HEK293 (cell line): ENCODE data around the gene TIMM10.

Source experiments
- CTCF ChIA-PET: fragments of 350-600 bp; formaldehyde crosslinking; extraction: SDS; loops from one replicate; lab custom pipeline; 2021; ENCODE audit warnings: antibody characterized with exemption; lab: Yijun Ruan, JAX
- POLR2A ChIA-PET: fragments of 300-600 bp; formaldehyde crosslinking; extraction: SDS; loops from one replicate; lab custom pipeline; 2020; ENCODE audit warnings: antibody characterized with exemption, inconsistent platforms; lab: Yijun Ruan, JAX
- H3K27ac ChIP-seq: fragments of 200-500 bp; sonication (Bioruptor generic); 2 replicates; pipeline ENCODE4 v1.5.1; 2014; ENCODE audit warnings: low read depth, low read length, control low read depth, inconsistent platforms; ENCODE audit errors: extremely low read depth
- H3K36me3 ChIP-seq, 2 experiments: fragments of 200-500 bp in 1 of 2; sonication (Bioruptor generic) in 1 of 2; 1 replicate in 1 of 2; 2 replicates in 1 of 2; pipeline ENCODE4 v1.5.1; 2014 to 2017; ENCODE audit warnings: inconsistent platforms in 2 of 2, low read length in 2 of 2; ENCODE audit not compliant: control insufficient read depth in 2 of 2, insufficient read depth in 1 of 2
- H3K4me1 ChIP-seq: fragments of 200-500 bp; sonication (Bioruptor generic); 2 replicates; pipeline ENCODE4 v1.5.1; 2014; ENCODE audit warnings: mild to moderate bottlenecking, low read length, inconsistent platforms; ENCODE audit not compliant: control insufficient read depth, insufficient read depth
- H3K4me3 ChIP-seq: 2 replicates; pipeline ENCODE4 v1.5.1; 2011; ENCODE audit warnings: low read depth, mild to moderate bottlenecking, control low read depth, low read length, moderate library complexity
- H3K9me3 ChIP-seq: fragments of 200-500 bp; sonication (Bioruptor generic); 2 replicates; pipeline ENCODE4 v1.5.1; 2014; ENCODE audit warnings: low read depth, low read length, inconsistent platforms; ENCODE audit not compliant: control insufficient read depth, insufficient read depth
- BCL11B ChIP-seq: fragments of 450-650 bp; formaldehyde crosslinking; IDR thresholded peaks from 2 replicates; pipeline ENCODE4 v1.5.1; 2016; ENCODE audit warnings: low read depth, missing biosample characterization, missing genetic modification characterization
- EGR2 ChIP-seq: fragments of 450-650 bp; formaldehyde crosslinking; IDR thresholded peaks from 2 replicates; pipeline ENCODE4 v1.5.1; 2016; ENCODE audit warnings: low read depth, missing biosample characterization, missing genetic modification characterization
- HOXD13 ChIP-seq: sonication (generic); formaldehyde crosslinking; IDR thresholded peaks from 2 replicates; pipeline ENCODE4 v1.8.0; 2022; ENCODE audit warnings: missing genetic modification reagents, borderline replicate concordance
- INSM2 ChIP-seq: fragments of 450-650 bp; formaldehyde crosslinking; IDR thresholded peaks from 2 replicates; pipeline ENCODE4 v1.5.1; 2016; ENCODE audit warnings: missing biosample characterization, missing genetic modification characterization
- MZF1 ChIP-seq: fragments of 450-650 bp; formaldehyde crosslinking; IDR thresholded peaks from 2 replicates; pipeline ENCODE4 v1.5.1; 2017; ENCODE audit warnings: missing biosample characterization, missing genetic modification characterization, borderline replicate concordance
- ZBTB6 ChIP-seq: fragments of 450-650 bp; formaldehyde crosslinking; IDR thresholded peaks from 2 replicates; pipeline ENCODE4 v1.5.1; 2017; ENCODE audit warnings: missing biosample characterization, missing genetic modification characterization
- ZNF132 ChIP-seq: fragments of 450-650 bp; formaldehyde crosslinking; IDR thresholded peaks from 2 replicates; pipeline ENCODE4 v1.5.1; 2017; ENCODE audit warnings: missing biosample characterization, missing genetic modification characterization, borderline replicate concordance
- ZNF138 ChIP-seq: fragments of 450-650 bp; formaldehyde crosslinking; IDR thresholded peaks from 2 replicates; pipeline ENCODE4 v1.5.1; 2016; ENCODE audit warnings: missing biosample characterization, missing genetic modification characterization, borderline replicate concordance
- ZNF221 ChIP-seq: fragments of 450-650 bp; formaldehyde crosslinking; IDR thresholded peaks from 2 replicates; pipeline ENCODE4 v1.5.1; 2017; ENCODE audit warnings: missing biosample characterization, missing genetic modification characterization, borderline replicate concordance
- ZNF324 ChIP-seq: fragments of 450-650 bp; formaldehyde crosslinking; IDR thresholded peaks from 2 replicates; pipeline ENCODE4 v1.5.1; 2016; ENCODE audit warnings: missing biosample characterization, missing genetic modification characterization
- ZNF423 ChIP-seq: fragments of 450-650 bp; formaldehyde crosslinking; IDR thresholded peaks from 2 replicates; pipeline ENCODE4 v1.5.1; 2016; ENCODE audit warnings: missing biosample characterization, missing genetic modification characterization
- ZNF571 ChIP-seq: fragments of 450-650 bp; formaldehyde crosslinking; IDR thresholded peaks from 2 replicates; pipeline ENCODE4 v1.5.0; 2017; ENCODE audit warnings: missing biosample characterization, missing genetic modification characterization
- ZNF623 ChIP-seq: fragments of 450-650 bp; formaldehyde crosslinking; IDR thresholded peaks from 2 replicates; pipeline ENCODE4 v1.5.1; 2016; ENCODE audit warnings: missing biosample characterization, missing genetic modification characterization
- ZNF654 ChIP-seq: fragments of 450-650 bp; formaldehyde crosslinking; IDR thresholded peaks from 2 replicates; pipeline ENCODE4 v1.5.1; 2016; ENCODE audit warnings: low read depth, missing biosample characterization, missing genetic modification characterization
- ZNF76 ChIP-seq: fragments of 450-650 bp; formaldehyde crosslinking; IDR thresholded peaks from 2 replicates; pipeline ENCODE4; 2016; ENCODE audit warnings: low read depth, missing biosample characterization, missing genetic modification characterization, borderline replicate concordance
- ZSCAN16 ChIP-seq: fragments of 450-650 bp; formaldehyde crosslinking; IDR thresholded peaks from 2 replicates; pipeline ENCODE4 v1.5.1; 2016; ENCODE audit warnings: missing biosample characterization, missing genetic modification characterization
- TF ChIP-seq, protein P1 (sequence below): fragments of 450-650 bp; formaldehyde crosslinking; IDR thresholded peaks from 2 replicates; pipeline ENCODE4 v1.5.1; 2016; ENCODE audit warnings: missing biosample characterization, missing genetic modification characterization, low read depth
- TF ChIP-seq, protein P2 (sequence below): fragments of 450-650 bp; formaldehyde crosslinking; IDR thresholded peaks from 2 replicates; pipeline ENCODE4 v1.5.1; 2016; ENCODE audit warnings: missing biosample characterization, missing genetic modification characterization

The TIMM10 gene

GRCh38 chr11:57496109-57496820 is 34.3 kb downstream of the TIMM10 start:
- CTCF ChIA-PET, result interaction anchor here (0.6 to 10.1 kb wide), 5 partner anchors 14 to 404 kb away, joined by 3 to 218 read pairs (median 3); partner anchors contain the start of genes SLC43A1 and TIMM10

More at GRCh38 chr11:57496109-57496820, 34.3 kb downstream of the TIMM10 start:
- H3K36me3 ChIP-seq, result peaks cover 0 to 20% of the 10 kb centered on the region in 2 experiments; a peak in 1 of 3 replicates
- H3K27ac ChIP-seq, result no peak overlapping the region
- no peaks in the 10 kb centered on the region for H3K9me3 ChIP-seq
- TF ChIP-seq ZNF654 (tag by site-specific recombination), result no peak
- TF ChIP-seq ZSCAN16 (tag by site-specific recombination), result no peak
- no peak for TF ChIP-seq ZNF571 (tag by site-specific recombination)
- TF ChIP-seq, protein P1, sequence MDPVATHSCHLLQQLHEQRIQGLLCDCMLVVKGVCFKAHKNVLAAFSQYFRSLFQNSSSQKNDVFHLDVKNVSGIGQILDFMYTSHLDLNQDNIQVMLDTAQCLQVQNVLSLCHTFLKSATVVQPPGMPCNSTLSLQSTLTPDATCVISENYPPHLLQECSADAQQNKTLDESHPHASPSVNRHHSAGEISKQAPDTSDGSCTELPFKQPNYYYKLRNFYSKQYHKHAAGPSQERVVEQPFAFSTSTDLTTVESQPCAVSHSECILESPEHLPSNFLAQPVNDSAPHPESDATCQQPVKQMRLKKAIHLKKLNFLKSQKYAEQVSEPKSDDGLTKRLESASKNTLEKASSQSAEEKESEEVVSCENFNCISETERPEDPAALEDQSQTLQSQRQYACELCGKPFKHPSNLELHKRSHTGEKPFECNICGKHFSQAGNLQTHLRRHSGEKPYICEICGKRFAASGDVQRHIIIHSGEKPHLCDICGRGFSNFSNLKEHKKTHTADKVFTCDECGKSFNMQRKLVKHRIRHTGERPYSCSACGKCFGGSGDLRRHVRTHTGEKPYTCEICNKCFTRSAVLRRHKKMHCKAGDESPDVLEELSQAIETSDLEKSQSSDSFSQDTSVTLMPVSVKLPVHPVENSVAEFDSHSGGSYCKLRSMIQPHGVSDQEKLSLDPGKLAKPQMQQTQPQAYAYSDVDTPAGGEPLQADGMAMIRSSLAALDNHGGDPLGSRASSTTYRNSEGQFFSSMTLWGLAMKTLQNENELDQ, result no peak
- no peak for TF ChIP-seq ZNF221 (tag by site-specific recombination)
- no peak for TF ChIP-seq ZNF324 (tag by site-specific recombination)
- no peak for TF ChIP-seq ZNF623 (tag by site-specific recombination)
- TF ChIP-seq ZNF138, result no peak
- no peak for TF ChIP-seq ZNF76 (tag by site-specific recombination)
- no peak for TF ChIP-seq MZF1 (tag by site-specific recombination)
- no peak for TF ChIP-seq ZNF132 (tag by site-specific recombination)
- TF ChIP-seq INSM2 (tag by site-specific recombination), result no peak
- TF ChIP-seq ZBTB6 (tag by site-specific recombination), result no peak
- TF ChIP-seq EGR2 (tag by site-specific recombination), result no peak
- TF ChIP-seq BCL11B, result no peak
- no peak for TF ChIP-seq ZNF423
- TF ChIP-seq, protein P2, sequence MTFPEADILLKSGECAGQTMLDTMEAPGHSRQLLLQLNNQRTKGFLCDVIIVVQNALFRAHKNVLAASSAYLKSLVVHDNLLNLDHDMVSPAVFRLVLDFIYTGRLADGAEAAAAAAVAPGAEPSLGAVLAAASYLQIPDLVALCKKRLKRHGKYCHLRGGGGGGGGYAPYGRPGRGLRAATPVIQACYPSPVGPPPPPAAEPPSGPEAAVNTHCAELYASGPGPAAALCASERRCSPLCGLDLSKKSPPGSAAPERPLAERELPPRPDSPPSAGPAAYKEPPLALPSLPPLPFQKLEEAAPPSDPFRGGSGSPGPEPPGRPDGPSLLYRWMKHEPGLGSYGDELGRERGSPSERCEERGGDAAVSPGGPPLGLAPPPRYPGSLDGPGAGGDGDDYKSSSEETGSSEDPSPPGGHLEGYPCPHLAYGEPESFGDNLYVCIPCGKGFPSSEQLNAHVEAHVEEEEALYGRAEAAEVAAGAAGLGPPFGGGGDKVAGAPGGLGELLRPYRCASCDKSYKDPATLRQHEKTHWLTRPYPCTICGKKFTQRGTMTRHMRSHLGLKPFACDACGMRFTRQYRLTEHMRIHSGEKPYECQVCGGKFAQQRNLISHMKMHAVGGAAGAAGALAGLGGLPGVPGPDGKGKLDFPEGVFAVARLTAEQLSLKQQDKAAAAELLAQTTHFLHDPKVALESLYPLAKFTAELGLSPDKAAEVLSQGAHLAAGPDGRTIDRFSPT (tag by site-specific recombination), result no peak
- no peak for TF ChIP-seq HOXD13 (CRISPR knock-in tag)
- H3K4me1 ChIP-seq, result no peaks in the 10 kb centered on the region
- H3K4me3 ChIP-seq, result no peak overlapping the region
- POLR2A ChIA-PET, result no interaction called here
